C1 segment of cervical spinal cord (tissue), 14 donors: ENCODE data around the gene MYORG.
"Not testable (repeated sequence)": the region's sequence is repeated elsewhere in the genome, so short reads cannot be mapped to it uniquely, and the experiment has no call there.

Source experiments
- DNase-seq, 14 donors: peaks; one replicate each; lab custom pipeline; 2025; lab: John Stamatoyannopoulos, UW

The MYORG gene

DNA sequence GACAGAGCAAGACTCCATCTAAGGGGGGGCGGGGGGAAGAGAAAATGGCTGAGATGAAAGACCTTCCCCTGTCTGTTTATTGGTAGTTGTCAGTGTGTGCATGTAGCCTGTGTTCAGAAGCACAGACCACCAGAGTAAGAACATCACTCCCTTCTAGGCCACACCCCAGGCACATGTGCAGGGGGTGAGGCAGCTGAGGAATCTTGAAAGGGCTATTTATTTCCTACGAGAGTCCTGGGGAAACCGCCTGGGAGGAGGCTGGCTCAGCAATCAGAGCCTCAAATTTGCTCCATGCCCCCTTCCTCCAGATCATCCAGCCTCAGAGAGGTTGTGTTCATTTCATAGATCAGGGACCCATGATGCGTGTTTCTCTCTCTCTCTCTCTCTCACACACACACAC is 7.1 kb downstream of the MYORG start:
- DNase-seq: no peak

DNA sequence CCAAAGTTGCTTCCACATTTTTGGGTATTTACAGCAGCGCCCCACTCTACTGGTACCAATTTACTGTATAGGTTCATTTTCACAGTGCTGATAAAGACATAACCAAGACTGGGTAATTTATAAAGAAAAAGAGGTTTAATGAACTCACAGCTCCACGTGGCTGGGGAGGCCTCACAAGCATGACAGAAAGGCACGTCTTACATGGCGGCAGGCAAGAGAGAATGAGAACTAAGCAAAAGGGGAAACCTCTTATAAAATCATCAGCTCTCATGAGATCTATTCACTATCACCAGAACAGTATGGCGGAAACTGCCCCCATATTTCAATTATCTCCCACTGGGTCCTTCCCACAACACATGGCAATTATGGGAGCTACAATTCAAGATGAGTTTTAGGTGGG is 7.9 kb downstream of the MYORG start:
- not testable (repeated sequence) for DNase-seq

DNA sequence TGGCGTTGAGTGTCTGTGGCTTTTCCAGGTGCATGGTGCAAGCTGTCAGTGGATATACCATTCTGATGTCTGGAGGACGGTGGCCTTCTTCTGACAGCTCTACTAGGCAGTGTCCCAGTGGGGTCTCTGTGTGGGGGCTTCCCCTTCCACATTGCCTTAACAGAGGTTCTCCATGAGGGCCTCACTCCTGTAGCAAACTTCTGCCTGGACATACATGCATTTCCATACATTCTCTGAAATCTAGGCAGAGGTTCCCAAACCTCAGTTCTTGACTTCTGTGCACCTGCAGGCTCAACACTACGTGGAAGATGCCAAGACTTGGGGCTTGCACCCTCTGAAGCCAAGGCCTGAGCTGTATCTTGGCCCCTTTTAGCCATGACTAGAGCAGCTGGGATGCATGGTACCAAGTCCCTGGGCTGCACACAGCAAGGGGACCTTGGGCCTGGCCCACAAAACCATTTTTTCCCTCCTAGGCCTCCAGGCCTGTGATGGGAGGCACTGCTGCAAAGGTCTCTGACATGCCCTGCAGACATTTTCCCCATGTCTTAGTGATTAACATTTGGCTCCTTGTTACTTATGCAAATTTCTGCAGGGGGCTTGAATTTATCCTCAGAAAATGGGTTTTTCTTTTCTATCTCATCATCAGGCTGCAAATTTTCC is 8.8 kb downstream of the MYORG start:
- DNase-seq: not testable (repeated sequence)

DNA sequence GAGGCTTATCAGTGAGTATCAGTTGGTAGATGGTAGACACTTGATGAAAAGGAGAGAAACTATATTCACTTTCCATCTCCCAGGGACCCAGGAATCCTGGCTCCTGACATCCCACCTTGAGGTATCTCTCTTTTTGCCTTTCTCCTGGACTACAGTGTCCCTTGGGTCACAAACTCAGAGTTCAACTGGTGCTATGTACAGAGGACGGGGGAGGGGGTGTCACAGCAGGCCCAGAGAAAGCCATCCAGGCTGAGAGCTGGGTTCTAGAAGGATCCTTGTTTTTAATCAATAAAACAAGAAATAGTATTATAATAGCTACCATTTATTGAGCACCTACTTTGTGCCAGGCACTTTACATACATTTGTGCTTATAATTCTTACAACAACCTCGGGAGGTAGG is 10.3 kb downstream of the MYORG start:
- DNase-seq: no peak

DNA sequence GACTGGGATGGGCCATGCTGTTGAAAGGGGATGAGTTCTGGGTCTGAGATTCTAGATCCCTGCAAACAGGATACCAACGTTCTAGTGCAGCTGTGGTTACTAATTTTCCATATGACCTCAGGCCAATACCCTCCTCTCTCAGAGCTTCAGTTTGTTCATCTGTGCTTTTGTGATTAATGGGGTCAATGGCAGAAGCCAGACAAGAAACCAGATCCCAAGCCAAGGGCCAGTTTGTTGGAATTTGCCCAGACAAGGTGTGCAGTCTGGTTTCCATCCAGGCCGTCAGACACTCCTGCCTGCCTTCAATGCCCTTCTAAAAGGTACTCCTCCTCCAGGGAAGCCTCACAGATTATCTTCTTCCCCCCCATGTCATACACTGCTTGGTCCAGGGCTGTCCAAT is 11.4 kb downstream of the MYORG start:
- DNase-seq: no peak

DNA sequence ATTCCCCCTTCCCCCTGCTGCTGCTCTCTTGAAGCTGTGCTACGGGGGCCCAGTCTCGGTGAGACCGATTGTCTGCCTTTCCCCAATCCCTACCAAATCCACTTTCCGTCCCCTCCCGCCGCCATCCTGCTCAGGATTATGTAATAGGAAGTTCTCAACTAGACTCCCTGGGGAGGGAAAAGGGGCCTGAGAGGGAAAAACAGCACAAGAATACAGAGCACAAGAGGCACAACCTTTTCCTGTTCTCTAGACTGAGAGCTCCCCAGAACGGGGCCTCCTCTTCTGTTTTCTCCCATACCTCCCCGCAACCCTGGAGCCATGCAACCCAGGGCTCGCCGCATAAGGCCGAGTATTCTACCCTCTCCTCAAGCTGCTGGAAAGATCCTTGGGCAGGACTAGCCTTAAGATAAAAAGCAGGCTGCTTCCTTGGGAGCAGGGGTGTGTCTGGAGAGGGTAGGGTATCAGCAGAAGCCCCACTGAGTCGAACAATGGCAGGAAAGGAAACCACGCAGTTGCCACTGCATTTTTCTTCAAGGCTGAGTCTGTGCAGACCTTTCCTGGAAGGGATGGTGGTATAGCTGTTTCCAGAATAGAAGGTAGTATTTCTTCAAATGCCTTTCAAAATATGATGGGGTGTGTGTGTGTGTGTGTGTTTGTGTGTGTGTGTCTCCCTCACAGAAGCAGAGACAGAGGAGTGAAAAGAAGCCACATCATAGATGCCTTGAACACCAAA is 12.9 kb downstream of the MYORG start:
- no peak for DNase-seq

DNA sequence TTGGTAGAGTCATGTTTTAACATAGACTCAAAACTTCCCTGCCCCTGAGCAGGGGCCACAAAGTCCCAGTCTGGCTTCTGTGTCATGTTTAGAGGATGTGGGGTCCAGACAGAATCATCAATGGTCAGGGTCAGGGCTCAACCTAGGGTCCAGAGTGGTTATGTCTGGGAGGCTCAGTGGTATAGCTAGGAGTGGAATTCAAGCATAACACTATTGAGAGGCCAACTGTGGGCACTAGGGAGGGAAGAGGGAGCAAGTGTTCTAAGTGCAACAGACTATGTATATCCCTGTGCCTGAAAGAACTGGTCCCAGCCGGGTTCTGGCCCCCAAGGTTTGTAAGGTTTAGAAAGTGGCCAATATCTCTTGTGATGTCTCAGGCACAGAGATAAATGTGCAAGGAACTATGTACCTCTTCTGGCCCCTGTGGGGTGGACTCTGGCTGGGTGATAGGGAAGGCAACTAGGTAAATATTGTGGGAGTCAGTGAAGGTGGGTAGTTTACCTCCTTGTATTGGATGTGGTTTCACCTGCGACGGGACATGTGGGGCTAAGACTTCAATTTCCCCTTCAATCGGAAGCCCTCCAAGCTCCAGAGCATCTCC is 14.0 kb downstream of the MYORG start:
- no peak for DNase-seq

DNA sequence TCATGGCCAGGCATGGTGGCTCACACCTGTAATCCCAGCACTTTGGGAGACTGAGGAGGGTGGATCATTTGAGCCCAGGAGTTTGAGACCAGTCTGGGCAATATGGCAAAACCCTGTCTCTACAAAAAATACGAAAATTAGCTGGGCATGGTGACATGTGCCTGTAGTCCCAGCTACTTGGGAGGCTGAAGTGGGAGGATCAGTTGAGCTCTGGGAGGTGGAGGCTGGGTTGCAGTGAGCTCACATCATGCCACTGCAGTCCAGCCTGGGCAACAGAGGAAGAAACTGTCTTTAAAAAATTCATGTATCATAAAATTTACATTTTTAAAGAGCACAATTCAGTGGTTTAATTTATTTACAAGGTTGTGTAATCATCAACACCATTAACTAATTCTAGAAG is 23.7 kb downstream of the MYORG start:
- DNase-seq: not testable (repeated sequence)

DNA sequence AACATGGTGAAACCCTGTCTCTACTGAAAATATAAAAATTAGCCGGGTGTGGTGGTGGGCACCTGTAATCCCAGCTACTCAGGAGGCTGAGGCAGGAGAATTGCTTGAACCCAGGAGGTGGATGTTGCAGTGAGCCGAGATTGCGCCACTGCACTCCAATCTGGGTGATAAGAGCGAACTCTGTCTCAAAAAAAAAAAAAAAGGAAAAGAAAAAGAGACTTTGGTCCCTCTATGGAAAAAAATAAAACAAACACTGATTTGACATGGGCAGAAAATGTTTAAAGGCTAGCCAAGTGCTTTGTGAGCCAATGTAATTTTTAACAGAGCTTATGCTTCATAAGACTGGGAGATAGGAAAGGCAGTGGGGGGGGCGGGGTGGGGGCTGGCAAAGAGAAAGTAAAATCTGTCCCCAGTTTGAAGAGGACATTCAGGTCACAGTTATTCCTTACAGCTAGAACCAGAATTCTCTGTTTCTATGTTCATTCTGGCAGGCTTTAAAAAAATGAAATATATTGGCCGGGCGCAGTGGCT is 24.5 kb downstream of the MYORG start:
- not testable (repeated sequence) for DNase-seq

DNA sequence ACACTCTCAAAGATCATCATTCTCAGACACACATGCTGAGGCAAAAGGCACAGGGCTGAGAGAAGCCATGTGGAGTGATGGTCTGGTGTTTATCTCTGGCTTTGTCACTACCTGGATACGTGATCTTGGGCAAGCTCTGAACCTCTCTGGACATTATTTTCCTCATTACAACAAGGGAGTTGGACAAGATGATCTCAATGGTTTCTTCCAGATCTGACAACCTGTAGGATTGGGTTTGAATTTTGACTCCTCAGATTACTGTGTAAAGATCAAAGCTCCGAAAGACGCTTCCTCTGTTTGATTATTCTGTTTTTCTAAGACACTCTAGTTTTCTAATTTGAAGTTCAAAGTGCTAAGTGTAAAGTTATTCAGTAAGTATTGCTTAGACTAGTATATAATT is 27.4 kb downstream of the MYORG start:
- no peak for DNase-seq

DNA sequence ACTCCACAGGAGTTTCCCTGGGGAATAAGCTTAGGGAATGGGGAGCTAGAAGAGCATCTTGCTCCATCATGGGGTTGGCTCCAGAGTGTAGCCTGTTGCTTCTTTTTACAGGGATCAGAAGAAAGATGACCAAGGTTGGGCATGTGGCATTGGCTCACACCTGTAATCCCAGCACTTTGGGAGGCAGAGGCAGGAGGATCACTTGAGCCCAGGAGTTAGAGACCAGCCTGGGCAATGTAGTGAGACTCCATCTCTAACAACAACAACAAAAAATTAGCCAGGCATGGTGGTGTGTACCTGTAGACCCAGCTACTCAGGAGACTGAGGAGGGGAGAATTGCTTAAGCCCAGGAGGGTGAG is 28.9 kb downstream of the MYORG start:
- DNase-seq: no peak

DNA sequence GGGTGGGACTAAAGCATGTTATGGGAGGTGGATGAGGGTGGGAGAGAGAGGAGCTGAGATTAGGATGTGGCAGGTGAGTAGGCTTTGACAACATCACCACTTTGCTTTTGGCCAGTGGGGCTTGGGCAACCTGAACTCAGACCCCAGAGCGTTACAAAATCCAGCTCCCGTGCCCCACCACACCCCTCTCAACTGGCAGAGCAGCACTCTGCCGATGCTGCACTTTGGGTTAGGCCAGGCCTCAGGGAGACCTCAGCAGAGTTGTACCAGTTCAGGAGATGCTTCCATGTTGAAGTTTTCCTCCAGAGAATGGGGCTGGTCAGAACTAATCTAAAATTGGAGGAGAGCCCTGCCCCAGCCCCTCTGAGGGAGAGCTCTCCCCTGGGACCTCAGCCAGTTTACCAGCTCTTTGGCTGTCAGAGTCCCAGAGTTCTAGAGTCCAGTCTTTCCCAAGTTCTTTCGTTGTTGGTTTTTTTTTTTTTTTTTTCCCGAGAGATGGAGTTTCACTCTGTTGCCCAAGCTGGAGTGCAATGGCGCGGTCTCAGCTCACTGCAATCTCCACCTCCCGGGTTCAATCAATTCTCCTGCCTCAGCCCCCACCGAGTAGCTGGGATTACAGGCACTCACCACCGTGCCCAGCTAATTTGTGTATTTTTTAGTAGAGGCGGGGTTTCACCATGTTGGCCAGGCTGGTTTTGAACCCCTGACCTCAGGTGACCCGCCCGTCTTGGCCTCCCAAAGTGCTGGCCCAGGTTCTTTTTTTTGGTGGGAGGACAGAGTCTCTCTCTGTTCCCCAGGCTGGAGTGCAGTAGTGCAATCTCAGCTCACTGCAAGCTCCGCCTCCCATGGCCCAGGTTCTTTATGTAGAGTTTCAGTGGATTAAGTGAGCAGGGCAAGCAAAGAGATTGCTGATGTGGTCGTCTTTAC is 29.6 kb downstream of the MYORG start:
- DNase-seq: no peak

DNA sequence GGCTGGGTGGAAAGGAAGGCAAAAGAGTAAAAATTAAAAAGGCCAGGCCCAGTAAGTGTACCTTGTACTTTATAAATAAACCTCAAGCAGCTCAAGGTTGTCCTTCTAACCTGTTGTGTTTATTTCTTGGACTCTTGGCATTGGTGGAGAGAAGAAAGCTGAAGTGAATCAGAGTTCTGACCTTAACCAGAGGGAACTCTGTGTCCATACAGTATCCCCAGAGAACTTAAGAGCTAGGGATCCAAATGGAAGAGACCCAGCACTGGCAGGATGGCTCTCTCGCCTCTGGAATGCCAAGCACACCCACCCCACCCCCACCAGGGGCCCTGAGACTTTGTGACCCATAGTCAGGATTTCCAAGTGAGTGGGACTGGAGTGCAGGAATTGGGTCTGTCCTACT is 33.1 kb downstream of the MYORG start:
- DNase-seq: peak in 1 of 14 donors; percentile 23

DNA sequence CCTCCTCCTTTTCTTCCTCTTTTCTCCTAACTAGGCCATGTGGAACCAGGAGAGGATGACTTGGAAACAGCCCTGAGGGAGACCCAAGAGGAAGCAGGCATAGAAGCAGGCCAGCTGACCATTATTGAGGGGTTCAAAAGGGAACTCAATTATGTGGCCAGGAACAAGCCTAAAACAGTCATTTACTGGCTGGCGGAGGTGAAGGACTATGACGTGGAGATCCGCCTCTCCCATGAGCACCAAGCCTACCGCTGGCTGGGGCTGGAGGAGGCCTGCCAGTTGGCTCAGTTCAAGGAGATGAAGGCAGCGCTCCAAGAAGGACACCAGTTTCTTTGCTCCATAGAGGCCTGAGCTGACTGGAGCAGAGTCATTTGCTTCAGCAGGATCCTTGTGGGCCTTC is 33.6 kb downstream of the MYORG start:
- DNase-seq: peak in 9 of 14 donors; percentile 34 to 82 (median 68)

DNA sequence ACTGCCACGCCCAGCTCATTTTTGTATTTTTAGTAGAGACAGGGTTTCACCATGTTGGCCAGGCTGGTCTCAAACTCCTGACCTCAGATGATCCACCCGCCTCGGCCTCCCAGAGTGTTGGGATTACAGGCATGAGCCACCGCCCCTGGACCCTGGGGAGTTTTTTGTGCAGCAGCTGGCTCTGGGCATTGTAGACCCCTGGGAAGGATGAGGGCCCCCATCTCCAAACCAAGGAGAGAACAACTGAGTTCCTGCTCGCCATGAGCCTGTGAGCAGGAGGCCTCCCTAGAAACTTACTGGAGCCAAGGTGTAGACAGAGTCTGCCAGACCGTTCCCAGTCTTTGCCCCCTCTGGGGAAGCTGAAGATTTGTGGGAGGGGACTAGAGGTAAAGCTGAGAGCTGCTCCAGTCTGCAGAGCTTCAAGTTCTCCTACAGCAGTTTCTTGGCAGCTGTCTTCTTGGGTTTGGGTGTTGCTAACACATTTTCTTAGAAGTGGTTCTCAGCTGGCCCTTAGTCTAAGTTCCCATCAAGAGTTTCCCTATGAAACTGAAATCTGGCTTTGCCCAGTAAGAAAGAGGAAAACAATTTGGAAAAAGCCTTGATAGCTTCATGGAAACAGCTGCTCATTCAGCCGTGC is 34.9 kb downstream of the MYORG start:
- DNase-seq: no peak

DNA sequence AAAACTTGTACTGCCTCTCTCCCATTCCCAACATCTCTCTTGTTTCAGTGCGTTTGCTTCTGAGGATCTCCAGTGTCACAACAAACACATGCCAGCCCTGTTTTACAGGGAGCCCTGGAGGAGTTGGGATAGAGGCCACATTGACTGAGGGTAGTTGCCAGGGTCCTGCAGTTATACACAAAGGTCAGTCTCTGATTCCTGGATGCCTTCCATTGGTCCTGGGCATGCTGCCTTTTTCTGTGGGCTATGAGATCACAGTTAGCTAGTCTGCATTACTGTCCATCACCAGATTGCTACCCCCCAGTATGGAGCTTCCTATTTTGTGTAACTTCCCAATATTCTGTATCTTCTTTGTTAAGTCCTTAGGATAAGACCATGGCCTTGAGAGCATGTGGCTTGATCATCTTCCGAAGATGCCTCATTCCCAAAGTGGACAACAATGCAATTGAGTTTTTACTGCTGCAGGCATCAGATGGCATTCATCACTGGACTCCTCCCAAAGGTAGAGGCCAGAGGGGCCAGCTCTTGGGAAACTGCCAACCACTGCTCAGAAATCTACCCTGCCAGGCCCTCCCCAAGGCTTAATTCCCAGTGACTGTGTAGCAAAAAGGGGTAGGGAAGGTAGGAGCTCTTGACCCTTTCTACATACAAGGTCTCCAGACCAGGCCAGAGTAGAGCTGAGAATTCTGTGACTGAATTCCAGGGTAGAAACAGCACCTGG is 37.9 kb downstream of the MYORG start:
- peak in 8 of 14 donors; percentile 32 to 90 (median 62) for DNase-seq

DNA sequence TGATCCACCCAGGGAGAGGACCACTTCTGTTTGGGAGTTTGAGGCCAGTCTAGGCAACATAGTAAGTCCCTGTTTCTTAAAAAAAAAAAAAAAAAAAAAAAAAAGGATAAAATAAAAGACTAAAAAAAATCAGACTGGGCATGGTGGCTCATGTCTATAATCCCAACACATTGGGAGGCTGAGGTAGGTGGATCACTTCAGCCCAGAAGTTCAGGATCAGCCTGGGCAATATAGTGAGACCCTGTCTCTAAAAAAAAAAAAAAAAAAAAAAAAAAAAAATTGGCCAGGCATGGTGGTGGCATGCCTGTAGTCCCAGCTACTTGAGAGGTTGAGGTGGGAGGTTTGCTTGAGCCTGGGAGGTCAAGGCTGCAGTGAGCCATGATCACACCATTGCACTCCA is 38.6 kb downstream of the MYORG start:
- DNase-seq: not testable (repeated sequence)

DNA sequence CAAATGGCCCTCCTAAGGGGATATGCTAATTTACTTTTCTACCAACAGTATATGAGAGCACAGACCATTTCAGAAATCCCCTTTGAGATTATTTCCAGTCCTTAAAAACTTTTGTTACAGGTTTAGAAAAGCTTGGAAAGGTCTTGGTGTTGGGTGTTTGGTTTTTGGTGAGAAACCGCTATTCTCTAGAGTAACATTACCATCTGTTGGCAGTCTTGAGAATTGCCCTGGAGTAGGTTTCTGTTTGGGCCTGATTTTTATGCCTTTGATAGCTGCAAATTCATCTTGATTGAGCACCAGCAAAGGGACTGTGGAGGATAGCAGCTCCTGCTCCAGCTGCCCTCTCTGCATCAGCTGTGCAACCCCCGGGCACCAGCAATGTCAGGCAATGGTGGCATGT is 39.3 kb downstream of the MYORG start:
- DNase-seq: no peak

DNA sequence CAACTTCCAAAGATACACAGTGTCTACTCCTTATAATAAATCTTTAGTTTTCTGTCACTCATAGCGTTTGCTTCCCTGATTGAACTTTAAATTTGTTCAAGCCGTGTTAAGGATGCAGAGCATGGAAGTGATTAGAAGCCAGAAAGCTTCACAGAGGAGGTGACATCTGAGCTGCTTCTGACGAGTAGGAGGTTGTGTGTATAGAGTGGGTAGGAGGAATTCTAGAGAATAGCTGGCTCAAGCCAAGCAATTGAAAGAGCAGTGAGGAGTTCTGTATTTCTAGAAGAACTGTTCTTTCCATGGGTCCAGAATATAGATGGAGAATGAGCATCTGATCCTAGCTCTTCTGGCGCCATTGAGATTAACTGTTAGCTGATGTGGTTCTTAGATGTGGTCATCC is 41.3 kb downstream of the MYORG start:
- DNase-seq: no peak

DNA sequence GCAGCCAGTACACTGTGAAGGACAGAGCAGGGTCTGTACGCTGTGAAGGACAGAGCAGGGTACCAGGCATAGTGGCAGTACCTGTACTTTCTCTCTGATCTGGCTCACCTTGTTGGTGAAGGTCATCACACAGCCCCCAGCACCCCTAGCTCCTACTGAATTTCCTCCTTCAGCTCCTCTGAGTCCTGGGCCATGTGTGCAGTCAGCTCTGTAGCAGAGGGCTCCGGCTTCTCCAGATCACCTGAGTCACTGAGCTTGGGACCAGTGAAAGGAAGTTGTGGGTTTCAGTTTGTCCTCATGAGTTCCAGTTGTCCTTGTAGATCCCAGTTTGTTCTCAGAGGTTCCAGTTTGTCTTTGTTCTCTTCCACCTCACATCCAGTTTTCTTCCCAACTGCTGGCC is 41.8 kb downstream of the MYORG start:
- peak in 2 of 14 donors; percentile 57 to 64 for DNase-seq
